ENCODE results near the gene DCTD. TPM values are rescaled to one million over a fixed set of nuclear protein-coding genes. Genes with fewer than 3 reads are reported as not detected.

The DCTD gene
- total and polyA plus RNA-seq, 2 donors (not counting 1 experiment from before 2014, with no cell fraction given), result 88.8 to 182 TPM

- Histone ChIP-seq H3K36me3 (ENCODE audit: control insufficient read depth, insufficient read depth, low read length) (no peaks in the 10 kb centered on the region), H3K4me2 (ENCODE audit: extremely low read depth, insufficient read depth, low read length) (no peak overlapping the region), H3K27me3 (ENCODE audit: control insufficient read depth, insufficient read depth, low read length) (no peaks in the 10 kb centered on the region), H4K20me1 (ENCODE audit: control insufficient read depth, extremely low read depth, insufficient read depth, low read length) (no peaks in the 10 kb centered on the region), H3K9me3 (ENCODE audit: control insufficient read depth, insufficient read depth, low read depth, low read length) (no peaks in the 10 kb centered on the region), H3K27ac (ENCODE audit: insufficient read depth, low read length) (no peak overlapping the region), H3K79me2 (ENCODE audit: control insufficient read depth, insufficient read depth, low read length) (no peaks in the 10 kb centered on the region), H2AFZ (ENCODE audit: low read length) (no peak overlapping the region), H3K4me1 (ENCODE audit: control insufficient read depth, extremely low read depth, insufficient read depth, low read length) (peaks cover 4% of the 10 kb centered on the region), H3K9ac (ENCODE audit: insufficient read depth, low read length) (no peak overlapping the region), H3K4me3 (replicated peaks in 1 of 4; ENCODE audit: control extremely low read depth in 1 of 4, insufficient read depth in 1 of 4, low read depth in 3 of 4, low read length in 4 of 4) (no peak overlapping the region)
- TF ChIP-seq EZH2 (IDR thresholded peaks at IDR 0.05; ENCODE audit: low read length, missing control alignments), result no peak
- TF ChIP-seq, protein P1, sequence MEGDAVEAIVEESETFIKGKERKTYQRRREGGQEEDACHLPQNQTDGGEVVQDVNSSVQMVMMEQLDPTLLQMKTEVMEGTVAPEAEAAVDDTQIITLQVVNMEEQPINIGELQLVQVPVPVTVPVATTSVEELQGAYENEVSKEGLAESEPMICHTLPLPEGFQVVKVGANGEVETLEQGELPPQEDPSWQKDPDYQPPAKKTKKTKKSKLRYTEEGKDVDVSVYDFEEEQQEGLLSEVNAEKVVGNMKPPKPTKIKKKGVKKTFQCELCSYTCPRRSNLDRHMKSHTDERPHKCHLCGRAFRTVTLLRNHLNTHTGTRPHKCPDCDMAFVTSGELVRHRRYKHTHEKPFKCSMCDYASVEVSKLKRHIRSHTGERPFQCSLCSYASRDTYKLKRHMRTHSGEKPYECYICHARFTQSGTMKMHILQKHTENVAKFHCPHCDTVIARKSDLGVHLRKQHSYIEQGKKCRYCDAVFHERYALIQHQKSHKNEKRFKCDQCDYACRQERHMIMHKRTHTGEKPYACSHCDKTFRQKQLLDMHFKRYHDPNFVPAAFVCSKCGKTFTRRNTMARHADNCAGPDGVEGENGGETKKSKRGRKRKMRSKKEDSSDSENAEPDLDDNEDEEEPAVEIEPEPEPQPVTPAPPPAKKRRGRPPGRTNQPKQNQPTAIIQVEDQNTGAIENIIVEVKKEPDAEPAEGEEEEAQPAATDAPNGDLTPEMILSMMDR (conservative IDR thresholded peaks at IDR 0.05 in 1 of 2, IDR thresholded peaks at IDR 0.05 in 1 of 2; ENCODE audit: low read depth in 1 of 2, low read length in 2 of 2), result no peak
- DNase-seq (ENCODE audit: low read depth in 2 of 2), result peak in 1 of 2 donors; percentile 37
These were observed 15.5 kb upstream of the DCTD start for GRCh38 chr4:182932651-182933050.

DNA sequence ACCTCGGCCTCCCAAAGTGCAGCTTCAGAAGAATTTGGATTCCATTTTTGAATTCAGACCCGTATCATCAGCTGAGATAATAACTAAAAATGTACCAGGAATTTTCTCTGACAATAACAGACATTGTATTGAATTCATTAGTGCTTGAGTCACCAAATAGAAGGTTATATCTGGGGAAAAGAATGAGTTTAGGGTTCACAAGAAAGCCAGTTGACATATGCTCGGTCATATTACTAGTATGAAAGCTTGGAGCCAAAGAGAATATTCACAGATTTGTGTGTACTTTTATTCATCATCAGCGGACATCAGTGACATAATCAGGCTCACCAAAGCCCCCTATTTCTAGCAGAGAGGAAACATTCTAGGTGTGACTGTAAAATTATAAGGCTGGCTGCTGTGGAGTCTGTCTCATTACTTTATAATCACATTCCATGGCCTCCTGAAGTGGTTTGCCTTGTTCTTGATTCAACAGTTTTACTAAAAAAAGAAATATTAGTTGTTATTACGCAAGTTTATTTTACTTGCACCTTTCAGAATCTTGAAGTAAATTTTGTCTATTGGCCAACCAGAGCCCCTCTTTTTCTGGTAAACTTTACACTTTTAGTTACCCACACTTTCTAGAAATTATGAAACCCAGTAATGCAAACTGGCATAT lies 14.6 kb upstream of the DCTD start:
- H3K36me3 ChIP-seq (ENCODE audit: control insufficient read depth, insufficient read depth, low read length), result no peaks in the 10 kb centered on the region
- no peak overlapping the region for H3K4me2 ChIP-seq (ENCODE audit: extremely low read depth, insufficient read depth, low read length)
- peaks cover 4% of the 10 kb centered on the region for H3K4me1 ChIP-seq (ENCODE audit: control insufficient read depth, extremely low read depth, insufficient read depth, low read length)
- peak in 1 of 2 donors; percentile 80 for DNase-seq (ENCODE audit: low read depth in 2 of 2)
- no peaks in the 10 kb centered on the region for H3K27me3 ChIP-seq (ENCODE audit: control insufficient read depth, insufficient read depth, low read length)
- H3K9ac ChIP-seq (ENCODE audit: insufficient read depth, low read length), result no peak overlapping the region
- H2AFZ ChIP-seq (ENCODE audit: low read length), result no peak overlapping the region
- no peaks in the 10 kb centered on the region for H3K79me2 ChIP-seq (ENCODE audit: control insufficient read depth, insufficient read depth, low read length)
- TF ChIP-seq, protein P1 (conservative IDR thresholded peaks at IDR 0.05 in 1 of 2, IDR thresholded peaks at IDR 0.05 in 1 of 2; ENCODE audit: low read depth in 1 of 2, low read length in 2 of 2), result no peak
- TF ChIP-seq EZH2 (IDR thresholded peaks at IDR 0.05; ENCODE audit: low read length, missing control alignments), result no peak
- H3K4me3 ChIP-seq (replicated peaks in 1 of 4; ENCODE audit: control extremely low read depth in 1 of 4, insufficient read depth in 1 of 4, low read depth in 3 of 4, low read length in 4 of 4), result no peak overlapping the region
- no peaks in the 10 kb centered on the region for H3K9me3 ChIP-seq (ENCODE audit: control insufficient read depth, insufficient read depth, low read depth, low read length)
- no peak overlapping the region for H3K27ac ChIP-seq (ENCODE audit: insufficient read depth, low read length)
- H4K20me1 ChIP-seq (ENCODE audit: control insufficient read depth, extremely low read depth, insufficient read depth, low read length), result no peaks in the 10 kb centered on the region

DNA sequence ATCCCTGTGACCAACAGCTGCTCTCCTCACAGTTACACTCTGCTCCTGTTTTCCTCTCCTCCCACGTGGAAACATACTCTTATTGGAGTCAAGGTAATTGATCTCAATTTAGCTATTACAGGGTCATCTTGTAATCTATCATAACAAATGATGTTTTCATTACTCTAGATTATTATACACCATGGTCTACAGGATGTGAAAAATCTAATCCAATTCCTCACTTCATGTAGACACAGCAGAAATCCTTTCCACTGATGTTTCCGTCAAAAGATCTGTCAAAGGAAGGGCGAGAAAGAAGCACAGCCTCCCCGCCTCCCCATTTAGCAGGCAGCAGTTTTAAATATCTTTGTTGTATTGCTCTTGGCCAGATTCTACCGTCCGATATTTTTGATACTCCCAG lies 13.7 kb upstream of the DCTD start:
- H3K9ac ChIP-seq (ENCODE audit: insufficient read depth, low read length), result no peak overlapping the region
- H2AFZ ChIP-seq (ENCODE audit: low read length), result no peak overlapping the region
- TF ChIP-seq, protein P1 (conservative IDR thresholded peaks at IDR 0.05 in 1 of 2, IDR thresholded peaks at IDR 0.05 in 1 of 2; ENCODE audit: low read depth in 1 of 2, low read length in 2 of 2), result no peak
- TF ChIP-seq EZH2 (IDR thresholded peaks at IDR 0.05; ENCODE audit: low read length, missing control alignments), result no peak
- no peaks in the 10 kb centered on the region for H3K9me3 ChIP-seq (ENCODE audit: control insufficient read depth, insufficient read depth, low read depth, low read length)
- no peak overlapping the region for H3K27ac ChIP-seq (ENCODE audit: insufficient read depth, low read length)
- H3K36me3 ChIP-seq (ENCODE audit: control insufficient read depth, insufficient read depth, low read length), result no peaks in the 10 kb centered on the region
- no peak overlapping the region for H3K4me3 ChIP-seq (replicated peaks in 1 of 4; ENCODE audit: control extremely low read depth in 1 of 4, insufficient read depth in 1 of 4, low read depth in 3 of 4, low read length in 4 of 4)
- H3K4me2 ChIP-seq (ENCODE audit: extremely low read depth, insufficient read depth, low read length), result no peak overlapping the region
- no peaks in the 10 kb centered on the region for H3K27me3 ChIP-seq (ENCODE audit: control insufficient read depth, insufficient read depth, low read length)
- H3K4me1 ChIP-seq (ENCODE audit: control insufficient read depth, extremely low read depth, insufficient read depth, low read length), result peaks cover 4% of the 10 kb centered on the region
- no peaks in the 10 kb centered on the region for H4K20me1 ChIP-seq (ENCODE audit: control insufficient read depth, extremely low read depth, insufficient read depth, low read length)
- DNase-seq (ENCODE audit: low read depth in 2 of 2), result no peak
- H3K79me2 ChIP-seq (ENCODE audit: control insufficient read depth, insufficient read depth, low read length), result no peaks in the 10 kb centered on the region

Measured in fibroblast of lung (primary cell).